Breast epithelium (tissue), 4 donors: ENCODE data around the gene ARHGEF10L. TPM values are rescaled to one million over a fixed set of nuclear protein-coding genes. Genes with fewer than 3 reads are reported as not detected.

ENCODE experiments used
- DNase-seq, 2 donors: peaks; one replicate each; pipeline ENCODE4 v3.0.0-alpha.2; 2019; ENCODE audit warnings: low spot score in 2 of 2
- H3K27ac ChIP-seq, 2 donors: fragments of 200-600 bp; sonication (generic) in 1 of 2; one replicate each; pipeline ENCODE4 v1.5.1; 2016 to 2019; ENCODE audit warnings: mild to moderate bottlenecking in 1 of 2
- H3K27me3 ChIP-seq, 2 donors: fragments of 200-600 bp; sonication (generic) in 1 of 2; one replicate each; pipeline versions ENCODE4 v1.5.1 to v1.6.0; 2017 to 2019; ENCODE audit warnings: control low read depth in 1 of 2, mild to moderate bottlenecking in 1 of 2
- H3K36me3 ChIP-seq: fragments of 200-600 bp; one replicate; pipeline ENCODE4 v1.5.1; 2019
- H3K4me1 ChIP-seq, 2 donors: fragments of 200-600 bp; sonication (generic); one replicate each; pipeline ENCODE4 v1.5.1; 2016 to 2019; ENCODE audit warnings: control low read depth in 1 of 2
- H3K4me3 ChIP-seq, 3 donors: fragments of 200-600 bp; sonication (generic); 1 replicate in 2 of 3; 2 replicates in 1 of 3; pipeline ENCODE4 v1.5.1; 2016 to 2019; ENCODE audit warnings: mild to moderate bottlenecking in 3 of 3, moderate library complexity in 2 of 3
- H3K9me3 ChIP-seq, 2 donors: fragments of 200-600 bp; sonication (generic) in 1 of 2; one replicate each; pipeline ENCODE4 v1.5.1; 2016 to 2019; ENCODE audit warnings: control low read depth in 1 of 2
- CTCF ChIP-seq, 3 donors: fragments of 450-650 bp; IDR thresholded peaks; one replicate each; pipeline ENCODE4 v1.5.1; 2016 to 2017; ENCODE audit warnings: antibody characterized with exemption in 3 of 3, mild to moderate bottlenecking in 3 of 3, moderate library complexity in 3 of 3
- POLR2A ChIP-seq: fragments of 450-650 bp; IDR thresholded peaks from one replicate; pipeline ENCODE4 v1.6.1; 2016; ENCODE audit warnings: antibody characterized with exemption, mild to moderate bottlenecking, moderate library complexity
- POLR2AphosphoS5 ChIP-seq, 3 donors: sonication (generic); formaldehyde crosslinking; IDR thresholded peaks; one replicate each; pipeline ENCODE4 v1.6.1; 2017; ENCODE audit warnings: antibody characterized with exemption in 3 of 3
- intact Hi-C: fragments of 100-400 bp; cut with DNase I; formaldehyde crosslinking; loops from one replicate; pipeline ENCODE4 v1.15.1; 2023; ENCODE audit warnings: low total_unique reads
- total RNA-seq, 3 donors: library from RNA; depleted of rRNA; stranded (reverse); fragments of >200 nt; gene quantifications; one replicate each; pipeline ENCODE4 v1.1.0, GENCODE V29; 2016

ARHGEF10L gene
- total RNA-seq, 3 donors from 2014 or later = 36.7 to 51.4 (median 49.8) TPM

- no peaks in the 10 kb centered on the region for H3K36me3 ChIP-seq
- TF ChIP-seq POLR2A = no peak
- no peak for TF ChIP-seq CTCF (IDR thresholded peaks at IDR 0.05)
- no peak for TF ChIP-seq POLR2AphosphoS5 (IDR thresholded peaks at IDR 0.05)
- H3K4me1 ChIP-seq = no peaks in the 10 kb centered on the region
- no peak overlapping the region for H3K4me3 ChIP-seq
- no peak for DNase-seq
- H3K27me3 ChIP-seq = no peaks in the 10 kb centered on the region
- intact Hi-C loops = loop anchor here (10.0 kb wide), 1 partner anchor 1157 kb away; the partner anchor contains the start of gene TAS1R2
- H3K9me3 ChIP-seq = no peaks in the 10 kb centered on the region
- no peak overlapping the region for H3K27ac ChIP-seq
These were observed 158.0 kb downstream of the ARHGEF10L start for GRCh38 chr1:17697458-17697857.

GRCh38 chr1:17699581-17699980, 160.1 kb downstream of the ARHGEF10L start:
- TF ChIP-seq POLR2A = no peak
- DNase-seq = no peak

DNA sequence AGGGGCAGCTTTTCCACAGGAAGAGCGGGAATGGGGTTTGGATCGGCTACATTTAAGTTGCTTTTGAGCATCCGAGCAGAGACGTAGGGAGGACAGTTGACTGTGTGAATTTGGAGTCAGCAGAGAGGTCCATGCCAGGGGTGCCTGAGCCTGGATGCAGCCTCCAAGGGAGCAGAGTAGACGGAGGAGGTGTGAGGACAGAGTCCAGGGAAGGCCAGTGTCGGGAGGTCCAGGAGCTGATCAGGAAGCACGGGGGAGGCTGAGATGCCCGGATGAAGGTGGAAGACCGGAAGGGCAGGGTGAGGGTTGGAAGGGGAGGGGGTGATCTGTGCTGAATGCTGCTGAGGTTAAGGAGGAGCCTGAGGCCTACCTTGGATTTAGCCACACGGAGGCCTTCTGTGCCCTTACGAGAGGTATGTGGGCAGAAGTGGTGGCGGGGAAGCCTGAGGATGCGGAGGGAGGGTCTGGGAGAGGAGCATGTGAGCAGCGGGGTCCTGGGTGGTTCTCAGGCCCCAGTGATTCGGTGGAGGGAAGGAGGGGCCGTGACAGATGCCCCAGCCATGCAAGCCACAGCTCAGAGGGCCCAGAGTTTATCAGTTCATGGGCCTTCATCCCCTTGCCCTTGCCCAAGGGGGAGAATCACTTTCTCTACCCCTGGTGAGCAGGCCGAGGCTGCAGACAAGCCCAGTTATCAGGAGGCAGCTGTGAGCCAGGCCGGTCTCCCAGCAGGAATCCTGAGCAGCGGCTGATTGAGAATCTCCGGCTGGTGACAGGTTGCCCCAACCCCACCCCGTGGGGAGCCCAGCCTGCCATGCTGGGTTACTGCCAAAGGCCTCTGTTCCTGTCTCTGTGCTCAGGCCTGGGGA, 161.7 kb downstream of the ARHGEF10L start:
- H3K9me3 ChIP-seq = no peaks in the 10 kb centered on the region
- intact Hi-C loops = no loop called here
- no peaks in the 10 kb centered on the region for H3K27me3 ChIP-seq
- H3K27ac ChIP-seq = no peak overlapping the region
- no peak for TF ChIP-seq POLR2AphosphoS5 (IDR thresholded peaks at IDR 0.05)
- TF ChIP-seq CTCF (IDR thresholded peaks at IDR 0.05) = no peak
- no peak for TF ChIP-seq POLR2A
- H3K4me3 ChIP-seq = no peak overlapping the region
- H3K36me3 ChIP-seq = no peaks in the 10 kb centered on the region
- DNase-seq = no peak
- no peaks in the 10 kb centered on the region for H3K4me1 ChIP-seq

More at GRCh38 chr1:17699581-17699980, 160.1 kb downstream of the ARHGEF10L start:
- intact Hi-C loops = loop anchor here (10.0 kb wide), 1 partner anchor 1155 kb away; the partner anchor contains the start of gene TAS1R2
- Histone ChIP-seq H3K4me3 (no peak overlapping the region), H3K27ac (no peak overlapping the region), H3K27me3 (no peaks in the 10 kb centered on the region), H3K4me1 (no peaks in the 10 kb centered on the region), H3K36me3 (no peaks in the 10 kb centered on the region), H3K9me3 (no peaks in the 10 kb centered on the region)

DNA sequence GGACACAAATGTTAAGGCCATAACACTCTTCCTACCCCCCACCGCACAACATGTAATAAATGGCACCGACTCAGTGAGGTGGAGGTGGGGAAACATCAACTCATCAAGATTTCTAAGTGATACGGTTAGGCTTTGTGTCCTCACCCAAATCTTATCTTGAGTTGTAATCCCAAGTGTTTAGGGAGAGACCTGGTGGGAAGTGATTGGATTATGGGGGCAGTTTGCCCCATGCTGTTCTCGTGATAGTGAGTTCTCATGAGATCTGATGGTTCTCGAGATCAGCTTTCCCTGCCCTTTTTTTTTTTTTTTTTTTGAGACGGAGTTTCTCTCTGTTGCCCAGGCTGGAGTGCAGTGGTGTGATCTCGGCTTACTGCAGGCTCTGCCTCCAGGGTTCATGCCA, 164.7 kb downstream of the ARHGEF10L start:
- H3K4me3 ChIP-seq = no peak overlapping the region
- no peaks in the 10 kb centered on the region for H3K36me3 ChIP-seq
- H3K27me3 ChIP-seq = no peaks in the 10 kb centered on the region
- no peak overlapping the region for H3K27ac ChIP-seq
- DNase-seq = no peak
- TF ChIP-seq POLR2AphosphoS5 (IDR thresholded peaks at IDR 0.05) (no peak), POLR2A (no peak), CTCF (IDR thresholded peaks at IDR 0.05) (no peak)
- intact Hi-C loops = no loop called here
- no peaks in the 10 kb centered on the region for H3K4me1 ChIP-seq
- no peaks in the 10 kb centered on the region for H3K9me3 ChIP-seq

GRCh38 chr1:17706445-17706844, 166.9 kb downstream of the ARHGEF10L start:
- Histone ChIP-seq H3K36me3 (no peaks in the 10 kb centered on the region), H3K27ac (no peak overlapping the region), H3K4me1 (no peaks in the 10 kb centered on the region), H3K4me3 (no peak overlapping the region), H3K9me3 (peaks cover 0 to 8% of the 10 kb centered on the region in 2 donors), H3K27me3 (no peaks in the 10 kb centered on the region)
- no peak for DNase-seq
- intact Hi-C loops = no loop called here
- no peak for TF ChIP-seq POLR2AphosphoS5 (IDR thresholded peaks at IDR 0.05)
- TF ChIP-seq POLR2A = no peak
- TF ChIP-seq CTCF (IDR thresholded peaks at IDR 0.05) = no peak
